DMS153 treated with DMSO at 0.1 percent for 48 hours (cell line): ENCODE results near the gene PTGS2.

ENCODE experiments used
- DNase-seq: peaks from one replicate; lab custom pipeline; 2025; ENCODE audit not compliant: unreplicated experiment; lab: John Stamatoyannopoulos, UW

The PTGS2 gene

GRCh38 chr1:186680245-186681061 lies at the start of gene PTGS2:
Gene PTGS2 (minus strand): TSS chr1:186680423. CDS start chr1:186680290, 133 bp downstream.
- no peak for DNase-seq

- DNase-seq: peak; percentile 3
Observed at GRCh38 chr1:186722711-186723309, 42.6 kb upstream of the PTGS2 start.

GRCh38 chr1:186717286-186717685 lies 37.1 kb upstream of the PTGS2 start:
- DNase-seq: no peak

GRCh38 chr1:186715887-186716809 lies 35.9 kb upstream of the PTGS2 start:
- no peak for DNase-seq

- DNase-seq: no peak
Observed at GRCh38 chr1:186710696-186711095, 30.5 kb upstream of the PTGS2 start.

GRCh38 chr1:186708694-186709097 lies 28.5 kb upstream of the PTGS2 start:
- no peak for DNase-seq

GRCh38 chr1:186703209-186703766 lies 23.1 kb upstream of the PTGS2 start:
- DNase-seq: no peak

GRCh38 chr1:186700722-186701121 lies 20.5 kb upstream of the PTGS2 start:
- DNase-seq: no peak

GRCh38 chr1:186699519-186699918 lies 19.3 kb upstream of the PTGS2 start:
- DNase-seq: no peak

GRCh38 chr1:186689907-186690306 lies 9.7 kb upstream of the PTGS2 start:
- DNase-seq: no peak

GRCh38 chr1:186689376-186689775 lies 9.2 kb upstream of the PTGS2 start:
- no peak for DNase-seq

GRCh38 chr1:186683652-186684410 lies 3.6 kb upstream of the PTGS2 start:
- DNase-seq: no peak

GRCh38 chr1:186682736-186683135 lies 2.5 kb upstream of the PTGS2 start:
- no peak for DNase-seq

GRCh38 chr1:186681801-186682200 lies 1.6 kb upstream of the PTGS2 start:
- DNase-seq: no peak

- no peak for DNase-seq
Observed at GRCh38 chr1:186681121-186681520, 898 bp upstream of the PTGS2 start.

- no peak for DNase-seq
Observed at GRCh38 chr1:186679924-186680244, 339 bp downstream of the PTGS2 start.

- no peak for DNase-seq
Observed at GRCh38 chr1:186678155-186678554, 2.1 kb downstream of the PTGS2 start.

- no peak for DNase-seq
Observed at GRCh38 chr1:186672596-186672995, 7.6 kb downstream of the PTGS2 start.

- no peak for DNase-seq
Observed at GRCh38 chr1:186672131-186672530, 8.1 kb downstream of the PTGS2 start.

GRCh38 chr1:186671136-186671825 lies 8.9 kb downstream of the PTGS2 start:
- no peak for DNase-seq
